Activated CD4-positive, alpha-beta T cell treated with anti-CD3 and anti-CD28 coated beads for 1 hour (primary cell): ENCODE measurements around the gene SHBG.

Experiments
- DNase-seq: peaks from one replicate; pipeline ENCODE4 v3.0.0-alpha.2; 2020

The SHBG gene

GRCh38 chr17:7651097-7651664 is 21.2 kb downstream of the SHBG start:
- no peak for DNase-seq

- DNase-seq: no peak
These were observed 21.9 kb downstream of the SHBG start for GRCh38 chr17:7651665-7652387.

- DNase-seq: no peak
These were observed 22.7 kb downstream of the SHBG start for GRCh38 chr17:7652388-7653356.

DNA sequence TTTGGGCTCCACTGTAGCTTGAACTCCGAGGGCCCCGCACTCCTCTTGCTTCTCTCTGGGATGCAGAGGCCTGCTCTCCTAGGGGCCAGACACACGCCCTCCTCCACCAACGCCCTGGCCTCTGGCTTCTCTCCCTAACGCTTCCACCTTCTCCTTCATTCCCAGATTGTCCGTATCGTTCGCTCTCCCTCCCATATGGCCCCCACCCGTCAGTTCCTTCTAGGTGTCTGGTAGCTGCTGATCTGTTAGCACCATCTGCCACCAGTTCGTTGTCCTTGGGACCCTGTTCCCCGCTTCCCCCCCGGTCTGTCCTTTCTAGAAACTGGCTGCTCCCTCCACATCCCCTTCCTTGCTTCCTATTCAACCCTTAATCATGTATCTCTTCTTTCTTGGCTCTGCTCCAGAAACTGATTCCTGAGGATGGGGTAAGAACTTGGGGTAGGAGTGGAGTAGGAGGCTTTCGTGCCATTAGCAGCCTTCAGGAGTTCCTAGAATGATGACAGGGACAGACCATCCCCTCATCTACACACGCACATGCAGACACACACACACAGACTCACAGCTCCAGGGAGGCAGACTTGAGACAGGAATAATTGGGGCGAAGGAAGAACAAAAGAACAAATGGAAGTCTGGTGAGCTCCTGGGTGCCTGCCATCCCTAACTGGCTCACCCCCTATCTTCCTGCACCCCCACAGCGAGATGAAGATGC is 25.1 kb downstream of the SHBG start:
- no peak for DNase-seq

DNA sequence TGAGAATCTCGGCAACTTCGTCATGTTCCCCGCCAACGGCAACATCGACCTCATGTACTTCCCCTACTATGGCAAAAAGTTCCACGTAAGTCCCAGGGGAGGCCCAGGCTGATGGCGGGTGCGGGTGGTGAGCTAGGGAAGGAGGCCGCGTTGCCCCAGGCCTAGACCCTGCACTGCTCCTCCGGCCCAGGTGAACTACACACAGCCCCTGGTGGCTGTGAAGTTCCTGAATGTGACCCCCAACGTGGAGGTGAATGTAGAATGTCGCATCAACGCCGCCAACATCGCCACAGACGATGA is 25.6 kb downstream of the SHBG start:
- DNase-seq: no peak

DNA sequence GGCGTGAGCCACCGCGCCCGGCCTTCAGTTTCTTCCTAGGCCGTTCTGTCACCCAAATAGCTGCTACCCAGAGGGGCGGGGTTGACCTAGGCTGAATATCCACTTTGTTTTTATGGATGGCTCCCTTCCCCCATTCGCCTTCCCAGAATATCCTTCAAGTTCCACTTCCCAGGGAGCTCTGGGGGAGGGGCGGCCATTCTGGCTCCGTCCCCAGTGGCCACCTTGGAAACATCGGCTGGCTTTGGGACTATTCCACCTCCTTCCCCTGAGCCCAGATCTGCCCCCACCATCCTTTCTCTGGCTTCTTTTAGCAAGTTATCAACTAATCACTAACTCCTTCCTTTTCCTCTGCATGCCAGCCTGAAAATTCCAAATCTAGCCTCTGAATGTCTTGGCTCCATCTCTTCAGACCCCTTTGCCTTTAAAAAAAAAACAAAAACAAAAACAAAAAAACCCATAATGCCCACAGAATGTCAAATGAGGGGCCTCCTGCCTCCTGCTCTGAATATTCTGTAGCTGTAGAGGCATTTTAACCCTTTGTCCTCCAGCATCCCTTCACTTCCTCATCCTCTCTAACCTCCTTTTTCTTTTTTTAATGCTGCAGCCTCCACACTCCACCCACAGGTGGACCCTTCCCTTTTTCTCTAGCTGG is 27.1 kb downstream of the SHBG start:
- DNase-seq: no peak

DNA sequence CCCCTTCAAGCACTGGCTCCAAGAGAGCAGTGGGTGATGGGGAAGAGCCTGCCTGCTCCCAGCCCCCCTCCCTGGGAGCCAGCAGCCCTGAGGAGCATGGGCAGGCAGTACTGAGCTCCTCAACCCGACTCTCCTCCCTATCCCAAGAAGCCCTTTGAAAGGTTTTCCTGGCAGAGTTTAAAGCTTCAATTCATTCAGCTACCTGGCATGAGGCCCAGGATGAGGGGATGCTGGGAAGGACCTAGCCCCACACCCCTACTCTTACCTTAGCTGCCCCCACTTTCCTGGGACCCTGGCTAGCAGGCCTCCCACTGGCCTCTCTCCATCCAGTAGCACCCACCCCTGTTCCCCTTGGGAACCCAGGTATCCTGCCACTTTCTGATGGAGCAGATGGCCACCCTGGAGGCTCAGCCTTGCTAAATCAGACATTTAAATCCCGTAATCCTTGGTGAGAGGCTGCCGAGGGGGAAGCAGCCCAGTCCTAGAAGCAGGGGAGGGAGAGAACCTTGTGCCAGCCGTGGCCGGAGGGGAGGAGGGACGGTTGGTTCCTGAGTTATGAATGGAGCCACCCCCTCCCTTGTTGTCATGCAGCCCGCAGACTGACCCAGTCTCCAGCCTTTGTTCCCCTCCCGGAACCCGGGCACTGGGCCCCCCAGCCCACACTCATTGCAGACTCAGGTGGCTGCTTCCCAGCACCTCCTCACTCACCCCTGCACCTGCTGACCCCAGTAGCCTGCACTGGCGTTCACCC is 37.9 kb downstream of the SHBG start:
- DNase-seq: no peak

- DNase-seq: no peak
These were observed 38.5 kb downstream of the SHBG start for GRCh38 chr17:7668482-7668881.

- no peak for DNase-seq
These were observed 43.3 kb downstream of the SHBG start for GRCh38 chr17:7673239-7673638.

DNA sequence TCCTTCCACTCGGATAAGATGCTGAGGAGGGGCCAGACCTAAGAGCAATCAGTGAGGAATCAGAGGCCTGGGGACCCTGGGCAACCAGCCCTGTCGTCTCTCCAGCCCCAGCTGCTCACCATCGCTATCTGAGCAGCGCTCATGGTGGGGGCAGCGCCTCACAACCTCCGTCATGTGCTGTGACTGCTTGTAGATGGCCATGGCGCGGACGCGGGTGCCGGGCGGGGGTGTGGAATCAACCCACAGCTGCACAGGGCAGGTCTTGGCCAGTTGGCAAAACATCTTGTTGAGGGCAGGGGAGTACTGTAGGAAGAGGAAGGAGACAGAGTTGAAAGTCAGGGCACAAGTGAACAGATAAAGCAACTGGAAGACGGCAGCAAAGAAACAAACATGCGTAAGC is 45.0 kb downstream of the SHBG start:
- DNase-seq: no peak

- no peak for DNase-seq
These were observed 46.6 kb downstream of the SHBG start for GRCh38 chr17:7676533-7676932.

- DNase-seq: no peak
These were observed 47.6 kb downstream of the SHBG start for GRCh38 chr17:7677388-7678067.
